ENCODE data around the gene ELF5. TPM values are rescaled to one million over a fixed set of nuclear protein-coding genes. Genes with fewer than 3 reads are reported as not detected.

The ELF5 gene
- total and polyA plus RNA-seq, 2 donors (not counting 1 experiment from before 2014, with no cell fraction given), result not detected

DNA sequence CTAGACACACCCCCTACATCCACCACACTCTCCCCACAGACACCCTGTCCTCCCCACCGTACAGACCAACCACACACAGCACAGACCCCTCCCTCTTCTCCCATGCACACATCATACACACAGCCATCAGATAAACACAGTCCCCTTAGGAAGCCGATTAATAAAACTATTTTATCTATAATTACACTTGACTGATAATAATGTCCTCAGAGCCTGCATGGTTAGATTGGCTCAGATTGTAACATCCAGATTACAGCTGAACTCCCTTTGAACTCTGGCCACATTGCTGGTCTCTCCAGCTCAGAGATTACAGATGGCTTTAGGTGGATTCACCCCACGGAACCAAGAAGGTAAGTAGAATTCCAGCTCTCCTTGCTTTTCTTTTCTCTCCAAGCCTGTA is 9.5 kb upstream of the ELF5 start:
- no peak for DNase-seq (ENCODE audit: low read depth in 2 of 2)
- H3K27ac ChIP-seq (ENCODE audit: insufficient read depth, low read length), result no peak overlapping the region
- peaks cover 7% of the 10 kb centered on the region for H3K27me3 ChIP-seq (ENCODE audit: control insufficient read depth, insufficient read depth, low read length)
- H3K36me3 ChIP-seq (ENCODE audit: control insufficient read depth, insufficient read depth, low read length), result no peaks in the 10 kb centered on the region
- H3K79me2 ChIP-seq (ENCODE audit: control insufficient read depth, insufficient read depth, low read length), result no peaks in the 10 kb centered on the region
- no peak overlapping the region for H3K4me3 ChIP-seq (replicated peaks in 1 of 4; ENCODE audit: control extremely low read depth in 1 of 4, insufficient read depth in 1 of 4, low read depth in 3 of 4, low read length in 4 of 4)
- no peaks in the 10 kb centered on the region for H3K9me3 ChIP-seq (ENCODE audit: control insufficient read depth, insufficient read depth, low read depth, low read length)
- H3K4me1 ChIP-seq (ENCODE audit: control insufficient read depth, extremely low read depth, insufficient read depth, low read length), result no peaks in the 10 kb centered on the region
- no peak overlapping the region for H3K4me2 ChIP-seq (ENCODE audit: extremely low read depth, insufficient read depth, low read length)
- H3K9ac ChIP-seq (ENCODE audit: insufficient read depth, low read length), result no peak overlapping the region
- no peak overlapping the region for H2AFZ ChIP-seq (ENCODE audit: low read length)
- no peak for TF ChIP-seq EZH2 (IDR thresholded peaks at IDR 0.05; ENCODE audit: low read length, missing control alignments)
- TF ChIP-seq, protein P1, sequence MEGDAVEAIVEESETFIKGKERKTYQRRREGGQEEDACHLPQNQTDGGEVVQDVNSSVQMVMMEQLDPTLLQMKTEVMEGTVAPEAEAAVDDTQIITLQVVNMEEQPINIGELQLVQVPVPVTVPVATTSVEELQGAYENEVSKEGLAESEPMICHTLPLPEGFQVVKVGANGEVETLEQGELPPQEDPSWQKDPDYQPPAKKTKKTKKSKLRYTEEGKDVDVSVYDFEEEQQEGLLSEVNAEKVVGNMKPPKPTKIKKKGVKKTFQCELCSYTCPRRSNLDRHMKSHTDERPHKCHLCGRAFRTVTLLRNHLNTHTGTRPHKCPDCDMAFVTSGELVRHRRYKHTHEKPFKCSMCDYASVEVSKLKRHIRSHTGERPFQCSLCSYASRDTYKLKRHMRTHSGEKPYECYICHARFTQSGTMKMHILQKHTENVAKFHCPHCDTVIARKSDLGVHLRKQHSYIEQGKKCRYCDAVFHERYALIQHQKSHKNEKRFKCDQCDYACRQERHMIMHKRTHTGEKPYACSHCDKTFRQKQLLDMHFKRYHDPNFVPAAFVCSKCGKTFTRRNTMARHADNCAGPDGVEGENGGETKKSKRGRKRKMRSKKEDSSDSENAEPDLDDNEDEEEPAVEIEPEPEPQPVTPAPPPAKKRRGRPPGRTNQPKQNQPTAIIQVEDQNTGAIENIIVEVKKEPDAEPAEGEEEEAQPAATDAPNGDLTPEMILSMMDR (conservative IDR thresholded peaks at IDR 0.05 in 1 of 2, IDR thresholded peaks at IDR 0.05 in 1 of 2; ENCODE audit: low read depth in 1 of 2, low read length in 2 of 2), result no peak
- H4K20me1 ChIP-seq (ENCODE audit: control insufficient read depth, extremely low read depth, insufficient read depth, low read length), result no peaks in the 10 kb centered on the region

- Histone ChIP-seq H3K4me1 (ENCODE audit: control insufficient read depth, extremely low read depth, insufficient read depth, low read length) (no peaks in the 10 kb centered on the region), H3K79me2 (ENCODE audit: control insufficient read depth, insufficient read depth, low read length) (no peaks in the 10 kb centered on the region)
- TF ChIP-seq EZH2 (IDR thresholded peaks at IDR 0.05; ENCODE audit: low read length, missing control alignments), result no peak
- TF ChIP-seq, protein P1 (conservative IDR thresholded peaks at IDR 0.05 in 1 of 2, IDR thresholded peaks at IDR 0.05 in 1 of 2; ENCODE audit: low read depth in 1 of 2, low read length in 2 of 2), result no peak
Measured at GRCh38 chr11:34522188-34522587, 8.6 kb upstream of the ELF5 start.

DNA sequence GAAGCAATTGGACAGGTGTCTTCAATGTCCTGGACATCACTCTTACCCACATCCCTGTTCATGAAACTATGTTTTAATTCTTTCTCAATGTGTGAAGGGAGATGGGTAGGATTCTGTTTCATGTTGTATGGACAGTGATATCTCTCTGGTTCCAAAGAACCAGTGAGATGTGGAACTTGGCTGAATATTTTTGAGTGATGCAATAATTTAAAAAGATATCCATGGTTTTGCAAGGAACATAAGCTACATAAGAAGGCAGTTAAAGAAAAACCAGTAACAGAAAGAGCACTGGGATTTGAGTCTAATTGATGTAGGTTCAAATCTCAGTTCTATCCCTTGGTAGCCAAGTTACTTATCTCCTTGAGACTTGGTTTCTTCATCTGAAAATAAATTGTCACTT is 7.7 kb upstream of the ELF5 start:
- Histone ChIP-seq H3K27me3 (ENCODE audit: control insufficient read depth, insufficient read depth, low read length) (peaks cover 5% of the 10 kb centered on the region), H3K9me3 (ENCODE audit: control insufficient read depth, insufficient read depth, low read depth, low read length) (no peaks in the 10 kb centered on the region), H3K79me2 (ENCODE audit: control insufficient read depth, insufficient read depth, low read length) (no peaks in the 10 kb centered on the region), H2AFZ (ENCODE audit: low read length) (no peak overlapping the region), H3K4me2 (ENCODE audit: extremely low read depth, insufficient read depth, low read length) (no peak overlapping the region), H3K4me3 (replicated peaks in 1 of 4; ENCODE audit: control extremely low read depth in 1 of 4, insufficient read depth in 1 of 4, low read depth in 3 of 4, low read length in 4 of 4) (no peak overlapping the region), H3K36me3 (ENCODE audit: control insufficient read depth, insufficient read depth, low read length) (no peaks in the 10 kb centered on the region), H3K27ac (ENCODE audit: insufficient read depth, low read length) (no peak overlapping the region), H4K20me1 (ENCODE audit: control insufficient read depth, extremely low read depth, insufficient read depth, low read length) (no peaks in the 10 kb centered on the region), H3K9ac (ENCODE audit: insufficient read depth, low read length) (no peak overlapping the region), H3K4me1 (ENCODE audit: control insufficient read depth, extremely low read depth, insufficient read depth, low read length) (no peaks in the 10 kb centered on the region)
- DNase-seq (ENCODE audit: low read depth in 2 of 2), result no peak
- TF ChIP-seq, protein P1 (conservative IDR thresholded peaks at IDR 0.05 in 1 of 2, IDR thresholded peaks at IDR 0.05 in 1 of 2; ENCODE audit: low read depth in 1 of 2, low read length in 2 of 2), result no peak
- no peak for TF ChIP-seq EZH2 (IDR thresholded peaks at IDR 0.05; ENCODE audit: low read length, missing control alignments)

More at GRCh38 chr11:34522188-34522587, 8.6 kb upstream of the ELF5 start:
- H4K20me1 ChIP-seq (ENCODE audit: control insufficient read depth, extremely low read depth, insufficient read depth, low read length), result no peaks in the 10 kb centered on the region
- no peak overlapping the region for H3K4me2 ChIP-seq (ENCODE audit: extremely low read depth, insufficient read depth, low read length)
- H3K27me3 ChIP-seq (ENCODE audit: control insufficient read depth, insufficient read depth, low read length), result peaks cover 6% of the 10 kb centered on the region
- no peak overlapping the region for H3K4me3 ChIP-seq (replicated peaks in 1 of 4; ENCODE audit: control extremely low read depth in 1 of 4, insufficient read depth in 1 of 4, low read depth in 3 of 4, low read length in 4 of 4)
- no peak overlapping the region for H3K27ac ChIP-seq (ENCODE audit: insufficient read depth, low read length)
- H3K9me3 ChIP-seq (ENCODE audit: control insufficient read depth, insufficient read depth, low read depth, low read length), result no peaks in the 10 kb centered on the region
- no peak overlapping the region for H3K9ac ChIP-seq (ENCODE audit: insufficient read depth, low read length)
- H3K36me3 ChIP-seq (ENCODE audit: control insufficient read depth, insufficient read depth, low read length), result no peaks in the 10 kb centered on the region
- no peak for DNase-seq (ENCODE audit: low read depth in 2 of 2)
- H2AFZ ChIP-seq (ENCODE audit: low read length), result no peak overlapping the region
